Nephron progenitor cell (in vitro differentiated cells): Measurements from ENCODE around the gene CAPZA2.

ENCODE experiments used
- DNase-seq: peaks from one replicate; pipeline ENCODE4 v3.0.0; 2021
- H3K27ac Mint-ChIP-seq: 2 replicates; pipeline ENCODE4 v1.8.0; 2021; ENCODE audit warnings: mild to moderate bottlenecking, moderate library complexity, mixed read lengths
- H3K27me3 Mint-ChIP-seq: 2 replicates; pipeline ENCODE4 v1.8.0; 2021; ENCODE audit warnings: mild to moderate bottlenecking, low read depth, mixed read lengths; ENCODE audit not compliant: poor library complexity
- H3K36me3 Mint-ChIP-seq: 2 replicates; pipeline ENCODE4 v1.8.0; 2021; ENCODE audit warnings: low read depth, mixed read lengths
- H3K4me1 Mint-ChIP-seq: 2 replicates; pipeline ENCODE4 v1.8.0; 2021; ENCODE audit warnings: mixed read lengths
- H3K4me3 Mint-ChIP-seq: 2 replicates; pipeline ENCODE4 v1.8.0; 2021; ENCODE audit warnings: mild to moderate bottlenecking, moderate library complexity, mixed read lengths
- H3K9me3 Mint-ChIP-seq: 2 replicates; pipeline ENCODE4 v1.8.0; 2021; ENCODE audit warnings: mild to moderate bottlenecking, moderate library complexity, mixed read lengths
- CTCF ChIP-seq: fragments of 200-600 bp; sonication (generic); IDR thresholded peaks from 2 replicates; pipeline ENCODE4 v1.5.0; 2021; ENCODE audit warnings: antibody characterized with exemption

Gene CAPZA2

GRCh38 chr7:116836911-116837310 lies 25.5 kb upstream of the CAPZA2 start:
- H3K27ac Mint-ChIP-seq, result no peak overlapping the region

DNA sequence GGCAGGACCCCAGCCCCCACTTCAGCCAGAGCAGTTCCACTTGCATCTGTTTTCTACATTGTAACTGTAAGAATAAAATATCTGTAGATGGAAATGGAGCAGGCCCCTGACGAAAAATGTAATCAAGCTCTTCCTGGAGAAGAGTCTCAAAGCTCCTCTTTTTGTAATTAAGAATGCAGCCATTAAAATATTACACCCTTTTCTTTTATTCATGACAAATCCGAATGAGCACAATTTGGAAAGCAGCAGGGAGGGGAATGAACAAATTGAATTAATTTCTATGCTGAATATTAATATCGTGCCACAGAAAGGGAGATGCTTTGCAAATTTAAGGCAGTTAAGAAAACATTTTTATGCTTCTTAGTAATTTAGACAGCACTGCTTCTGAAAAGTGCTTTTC lies 24.8 kb upstream of the CAPZA2 start:
- no peak overlapping the region for H3K4me3 Mint-ChIP-seq
- no peak overlapping the region for H3K27ac Mint-ChIP-seq
- TF ChIP-seq CTCF, result no peak

More at GRCh38 chr7:116836911-116837310, 25.5 kb upstream of the CAPZA2 start:
- DNase-seq, result no peak
- Mint-ChIP-seq H3K36me3 (no peaks in the 10 kb centered on the region), H3K4me1 (no peaks in the 10 kb centered on the region), H3K4me3 (no peak overlapping the region), H3K9me3 (no peaks in the 10 kb centered on the region), H3K27me3 (peaks cover 10% of the 10 kb centered on the region)
- no peak for TF ChIP-seq CTCF

DNA sequence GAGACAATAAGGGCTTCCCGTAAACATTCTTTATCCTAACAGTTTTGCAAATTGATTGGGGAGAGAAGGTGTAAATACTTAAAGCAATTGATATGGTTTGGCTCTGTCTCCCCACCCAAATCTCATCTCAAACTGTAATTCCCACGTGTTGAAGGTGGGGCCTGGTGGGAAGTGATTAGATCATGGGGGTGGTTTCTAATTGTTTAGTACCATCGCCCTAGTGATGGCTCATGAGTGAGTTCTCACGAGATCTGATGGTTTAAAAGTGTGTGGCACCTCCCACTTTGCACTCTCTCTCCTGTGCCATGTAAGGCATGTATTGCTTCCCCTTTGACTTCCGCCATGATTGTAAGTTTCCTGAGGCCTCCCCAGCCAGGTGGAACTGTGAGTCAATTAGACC lies 22.1 kb upstream of the CAPZA2 start:
- Mint-ChIP-seq H3K27ac (no peak overlapping the region), H3K9me3 (no peaks in the 10 kb centered on the region), H3K27me3 (peaks cover 9% of the 10 kb centered on the region), H3K4me3 (no peak overlapping the region), H3K36me3 (no peaks in the 10 kb centered on the region), H3K4me1 (no peaks in the 10 kb centered on the region)
- DNase-seq, result no peak
- no peak for TF ChIP-seq CTCF

More for the DNA sequence above, 24.8 kb upstream of the CAPZA2 start:
- peaks cover 13% of the 10 kb centered on the region for H3K27me3 Mint-ChIP-seq
- DNase-seq, result no peak
- H3K36me3 Mint-ChIP-seq, result no peaks in the 10 kb centered on the region
- no peaks in the 10 kb centered on the region for H3K9me3 Mint-ChIP-seq
- no peaks in the 10 kb centered on the region for H3K4me1 Mint-ChIP-seq

DNA sequence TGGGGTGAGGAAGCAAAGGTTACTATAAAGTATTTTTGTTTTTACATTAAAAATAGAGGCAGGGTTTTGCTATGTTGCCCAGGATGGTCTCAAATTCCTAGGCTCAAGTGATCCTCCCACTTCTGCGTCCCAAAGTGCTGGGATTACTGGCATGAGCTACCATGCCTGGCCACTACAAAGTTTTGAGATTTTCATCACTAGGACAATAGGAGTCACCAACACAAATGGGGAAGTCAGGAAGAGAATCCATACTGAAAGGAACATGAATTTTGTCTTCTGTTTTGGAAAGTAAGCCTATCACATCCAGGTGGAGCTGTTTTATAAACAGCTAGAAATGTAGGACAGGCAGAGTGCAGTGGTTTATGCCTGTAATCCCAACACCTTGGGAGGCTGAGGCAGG lies 20.0 kb upstream of the CAPZA2 start:
- TF ChIP-seq CTCF, result no peak
- H3K4me1 Mint-ChIP-seq, result no peaks in the 10 kb centered on the region
- no peak overlapping the region for H3K4me3 Mint-ChIP-seq
- no peak overlapping the region for H3K27ac Mint-ChIP-seq
- no peak for DNase-seq
- H3K27me3 Mint-ChIP-seq, result peaks cover 9% of the 10 kb centered on the region
- no peaks in the 10 kb centered on the region for H3K9me3 Mint-ChIP-seq
- no peaks in the 10 kb centered on the region for H3K36me3 Mint-ChIP-seq

DNA sequence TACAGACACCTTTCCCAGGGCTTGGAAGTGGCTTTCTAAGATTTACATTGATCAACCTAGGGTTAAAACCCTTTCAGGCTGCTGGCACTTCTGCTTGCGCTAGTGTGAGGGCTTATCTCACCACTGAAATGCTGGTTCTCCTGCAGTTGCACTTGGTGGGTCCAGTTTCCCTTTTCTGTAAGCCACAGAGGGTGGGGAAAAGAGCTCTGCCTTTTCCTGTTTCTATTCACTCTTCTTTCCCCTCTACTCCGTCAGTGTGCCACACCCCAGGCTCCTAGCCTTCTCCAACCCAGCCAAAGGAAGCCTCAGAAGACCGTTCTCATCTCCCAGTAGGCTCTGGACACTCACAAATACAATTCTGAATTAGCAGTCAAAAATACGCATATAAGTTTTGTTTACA lies 19.0 kb upstream of the CAPZA2 start:
- Mint-ChIP-seq H3K27ac (no peak overlapping the region), H3K4me1 (no peaks in the 10 kb centered on the region), H3K36me3 (no peaks in the 10 kb centered on the region), H3K9me3 (no peaks in the 10 kb centered on the region), H3K27me3 (peaks cover 9% of the 10 kb centered on the region), H3K4me3 (no peak overlapping the region)
- TF ChIP-seq CTCF, result no peak
- no peak for DNase-seq

DNA sequence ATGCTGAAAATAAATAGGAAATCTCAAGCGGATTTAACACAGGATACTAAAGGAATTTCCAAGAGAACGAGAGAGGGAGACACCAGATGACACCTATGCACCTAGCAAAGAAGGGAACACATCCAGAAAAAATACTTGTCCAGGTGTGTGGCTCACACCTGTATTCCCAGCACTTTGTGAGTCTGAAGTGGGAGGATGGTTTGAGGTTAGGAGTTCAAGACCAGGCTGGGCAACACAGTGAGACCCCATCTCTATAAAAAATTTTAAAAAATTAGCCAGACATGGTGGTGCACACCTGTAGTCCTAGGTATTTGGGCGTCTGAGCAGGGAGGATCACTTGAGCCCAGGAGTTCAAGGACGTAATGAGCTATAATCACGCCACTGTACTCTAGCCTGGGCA lies 11.2 kb upstream of the CAPZA2 start:
- no peak overlapping the region for H3K4me3 Mint-ChIP-seq

More for the DNA sequence above, 11.2 kb upstream of the CAPZA2 start:
- H3K27ac Mint-ChIP-seq, result no peak overlapping the region
- H3K36me3 Mint-ChIP-seq, result no peaks in the 10 kb centered on the region
- no peak for DNase-seq
- H3K27me3 Mint-ChIP-seq, result peaks cover 10% of the 10 kb centered on the region
- H3K9me3 Mint-ChIP-seq, result no peaks in the 10 kb centered on the region
- H3K4me1 Mint-ChIP-seq, result peaks cover 22% of the 10 kb centered on the region
- TF ChIP-seq CTCF, result no peak
